Uterus (tissue), 2 donors: ENCODE results near the gene NDUFS6.

ENCODE experiments used
- CTCF ChIP-seq, 4 experiments: fragments of 200-600 bp in 2 of 4; fragments of 450-650 bp in 2 of 4; sonication (generic) in 2 of 4; IDR thresholded peaks; one replicate each; pipeline ENCODE4 v1.5.1; 2016 to 2019; ENCODE audit warnings: antibody characterized with exemption in 4 of 4, mild to moderate bottlenecking in 2 of 4, moderate library complexity in 1 of 4
- POLR2A ChIP-seq, 2 donors: fragments of 450-650 bp; IDR thresholded peaks; one replicate each; pipeline ENCODE4 v1.6.1; 2016; ENCODE audit warnings: antibody characterized with exemption in 2 of 2, mild to moderate bottlenecking in 1 of 2, moderate library complexity in 1 of 2

GRCh38 chr5:1762883-1763547 is 38.2 kb upstream of the NDUFS6 start:
- TF ChIP-seq CTCF (IDR thresholded peaks at IDR 0.05): no peak
- no peak for TF ChIP-seq POLR2A (IDR thresholded peaks at IDR 0.05)
